Stimulated activated CD4-positive, alpha-beta T cell treated with anti-CD3 and anti-CD28 coated beads, Interleukin-15, amount 100 ng/mL, for 24 hours (primary cell): Measurements from ENCODE around the gene NLRP9.

Experiments
- DNase-seq: peaks from one replicate; pipeline ENCODE4 v3.0.0-alpha.2; 2020

The NLRP9 gene

GRCh38 chr19:55702131-55702627, 36.0 kb downstream of the NLRP9 start:
- peak; percentile 1 for DNase-seq

- peak; percentile 0 for DNase-seq
These were observed 37.4 kb downstream of the NLRP9 start for GRCh38 chr19:55700813-55701212.

- DNase-seq = no peak
These were observed 39.0 kb downstream of the NLRP9 start for GRCh38 chr19:55699221-55699620.

GRCh38 chr19:55698256-55698655, 39.9 kb downstream of the NLRP9 start:
- DNase-seq = no peak

GRCh38 chr19:55697698-55698097, 40.5 kb downstream of the NLRP9 start:
- no peak for DNase-seq

GRCh38 chr19:55697069-55697440, 41.1 kb downstream of the NLRP9 start:
- no peak for DNase-seq

- DNase-seq = no peak
These were observed 41.7 kb downstream of the NLRP9 start for GRCh38 chr19:55696301-55697068.

DNA sequence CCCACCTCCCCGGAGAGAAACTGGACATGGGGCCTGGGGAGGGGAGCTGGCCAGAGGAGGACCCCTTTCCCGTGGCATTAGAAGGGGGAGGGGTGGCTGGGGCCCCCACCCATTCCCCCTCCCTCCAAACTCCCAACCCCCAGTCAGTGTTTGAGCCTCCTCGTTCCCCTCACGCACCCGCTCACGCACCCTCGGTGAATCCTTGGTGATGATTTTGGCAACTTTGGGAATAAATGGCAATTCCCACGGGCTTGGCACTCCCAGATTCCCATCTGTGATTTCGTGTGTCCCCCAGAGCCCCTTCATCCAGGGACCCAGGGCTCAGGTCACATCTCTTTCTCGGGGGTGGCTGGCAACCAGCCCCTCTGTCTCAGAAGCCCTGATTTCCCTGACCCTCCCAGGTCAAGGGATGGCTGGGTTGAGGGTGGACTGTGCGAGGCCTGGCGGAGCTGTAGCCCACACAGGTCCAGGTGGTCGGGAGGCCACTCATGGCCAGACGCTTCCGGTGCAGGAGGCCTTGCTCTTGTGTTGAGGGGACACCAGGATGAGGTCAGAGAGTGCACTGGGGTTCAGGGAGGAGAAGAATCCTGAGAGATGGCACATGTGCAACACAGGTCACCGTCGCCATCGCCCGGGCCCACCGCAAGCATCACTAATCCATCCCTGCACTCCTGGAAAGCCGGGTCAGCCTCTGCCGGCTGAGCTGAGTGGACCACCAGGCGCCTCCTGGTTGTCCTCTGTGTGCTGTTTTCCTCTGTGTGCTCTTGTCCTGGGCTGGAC, 42.5 kb downstream of the NLRP9 start:
- DNase-seq = no peak

DNA sequence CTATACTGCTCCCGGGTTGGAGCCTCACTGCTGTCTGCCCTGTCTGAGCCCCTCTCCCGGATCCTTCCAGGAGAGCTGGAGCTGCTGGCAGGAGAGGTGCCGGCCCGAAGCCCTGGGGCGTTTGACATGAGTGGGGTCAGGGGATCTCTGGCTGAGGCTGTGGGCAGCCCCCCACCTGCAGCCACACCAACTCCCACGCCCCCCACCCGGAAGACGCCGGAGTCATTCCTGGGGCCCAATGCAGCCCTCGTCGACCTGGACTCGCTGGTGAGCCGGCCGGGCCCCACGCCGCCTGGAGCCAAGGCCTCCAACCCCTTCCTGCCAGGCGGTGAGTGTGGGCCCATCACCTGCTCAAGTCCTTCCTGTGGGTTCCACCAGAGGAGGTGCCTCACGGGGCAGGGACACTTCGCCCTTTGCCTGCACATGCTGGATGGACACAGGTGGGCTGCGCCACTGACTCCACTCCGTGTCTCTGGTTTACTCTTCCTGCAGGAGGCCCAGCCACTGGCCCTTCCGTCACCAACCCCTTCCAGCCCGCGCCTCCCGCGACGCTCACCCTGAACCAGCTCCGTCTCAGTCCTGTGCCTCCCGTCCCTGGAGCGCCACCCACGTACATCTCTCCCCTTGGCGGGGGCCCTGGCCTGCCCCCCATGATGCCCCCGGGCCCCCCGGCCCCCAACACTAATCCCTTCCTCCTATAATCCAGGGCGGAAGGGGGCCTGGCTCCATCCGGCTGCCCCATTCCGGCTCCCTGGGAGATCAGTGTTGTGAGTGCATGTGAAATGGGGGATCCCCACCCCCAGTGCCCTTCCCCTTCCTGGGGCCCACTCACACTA, 43.3 kb downstream of the NLRP9 start:
- DNase-seq = no peak

- DNase-seq = no peak
These were observed 44.0 kb downstream of the NLRP9 start for GRCh38 chr19:55694241-55694655.

DNA sequence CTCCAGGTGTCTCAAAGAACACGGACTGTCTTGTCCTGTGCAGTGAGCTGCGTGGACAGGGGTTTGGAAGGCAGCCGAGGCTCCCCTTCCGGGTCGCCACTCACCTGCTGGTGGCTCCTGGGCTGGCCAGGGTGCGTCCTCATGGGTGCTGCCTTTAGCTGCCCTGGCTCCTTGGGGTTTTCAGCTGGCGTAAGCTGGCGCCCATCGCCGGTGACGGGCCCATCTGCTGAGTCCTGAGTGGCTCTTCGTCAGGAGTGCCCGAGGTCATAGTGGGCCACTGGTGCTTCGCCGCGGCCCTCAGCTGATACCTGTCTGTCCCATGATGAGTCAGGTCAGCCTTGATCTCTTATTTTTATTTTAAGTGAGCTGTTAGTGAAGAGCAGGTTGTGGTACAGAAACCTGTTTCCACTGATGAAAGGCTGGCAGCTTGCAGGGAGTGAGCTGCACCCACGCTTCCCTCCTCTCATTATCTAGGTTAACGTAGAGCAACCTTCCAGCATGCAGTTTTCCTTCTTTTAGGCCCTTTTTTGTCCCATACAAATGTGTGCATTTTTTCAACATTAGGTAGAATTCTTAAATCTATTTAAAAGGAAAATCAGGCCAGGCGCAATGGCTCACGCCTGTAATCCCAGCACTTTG, 44.7 kb downstream of the NLRP9 start:
- no peak for DNase-seq

- no peak for DNase-seq
These were observed 45.5 kb downstream of the NLRP9 start for GRCh38 chr19:55692681-55693081.

- DNase-seq = no peak
These were observed 46.4 kb downstream of the NLRP9 start for GRCh38 chr19:55691561-55692481.

DNA sequence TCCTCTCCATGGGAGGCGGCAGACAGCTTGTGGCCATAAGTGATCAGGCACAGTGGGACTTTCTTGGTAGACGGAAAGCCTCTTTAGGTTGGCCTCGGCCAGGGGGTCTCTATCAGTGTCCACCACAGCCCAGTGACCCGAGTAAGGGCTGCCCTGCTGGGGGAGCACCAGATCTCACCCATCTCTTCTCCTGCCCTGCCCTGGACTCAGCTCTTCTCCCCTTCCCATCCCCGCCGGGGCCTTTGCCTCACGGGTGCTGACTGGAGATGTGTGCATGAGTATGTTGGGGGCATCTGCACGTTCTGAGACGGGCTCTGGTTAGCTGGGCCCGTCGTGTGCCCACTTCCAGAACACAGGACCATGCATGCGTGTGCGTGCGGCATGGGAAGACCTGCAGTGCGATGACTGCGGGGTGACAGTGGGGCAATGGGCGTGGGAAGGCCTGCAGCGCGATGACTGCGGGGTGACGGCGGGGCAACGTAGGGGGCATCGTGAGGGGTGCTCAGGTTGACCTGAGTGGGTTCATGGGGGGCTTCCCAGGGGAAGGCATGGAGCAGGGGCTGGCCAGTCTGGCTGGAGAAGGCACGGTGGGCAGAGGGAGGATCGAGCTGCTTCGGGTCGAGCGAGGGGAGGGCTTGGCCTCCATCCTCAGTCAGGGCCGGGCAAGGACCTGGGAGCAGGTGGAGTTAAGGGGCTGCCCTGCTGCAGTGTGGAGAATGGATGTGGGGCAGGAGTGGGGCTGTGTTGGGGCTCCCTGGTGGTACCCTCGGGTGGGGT, 47.2 kb downstream of the NLRP9 start:
- no peak for DNase-seq

DNA sequence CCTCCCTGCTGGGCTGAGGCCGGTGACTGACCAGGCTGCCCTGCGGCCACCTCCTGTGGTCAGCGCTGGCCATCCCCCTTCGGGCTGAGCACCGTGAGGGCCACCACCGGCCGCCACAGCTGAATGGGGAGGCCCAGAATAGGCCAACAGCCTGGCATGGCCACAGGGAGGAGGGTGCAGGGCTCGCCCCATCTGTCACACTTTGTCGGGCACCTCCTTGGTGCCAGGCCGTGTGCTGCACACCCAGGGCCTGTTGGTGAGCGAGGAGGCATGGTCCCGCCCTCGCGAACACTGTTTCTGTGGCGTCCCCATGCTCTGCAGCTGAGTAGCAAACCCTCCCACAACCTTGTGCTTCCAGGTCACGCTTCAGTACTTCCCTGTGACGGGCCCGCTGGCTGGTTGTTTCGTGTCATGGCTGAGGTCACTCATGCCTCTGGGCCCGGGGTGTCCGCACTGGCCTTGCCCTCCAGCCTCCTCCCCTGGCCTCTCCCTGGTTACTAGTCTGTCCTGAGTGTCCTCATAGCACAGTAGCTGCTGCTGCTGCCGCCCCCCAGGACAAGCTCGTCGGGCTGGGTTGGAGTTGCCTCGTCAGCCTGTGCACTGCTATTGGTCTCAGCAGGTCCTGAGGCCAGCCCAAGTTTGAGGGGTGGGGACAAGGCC, 48.0 kb downstream of the NLRP9 start:
- no peak for DNase-seq

DNA sequence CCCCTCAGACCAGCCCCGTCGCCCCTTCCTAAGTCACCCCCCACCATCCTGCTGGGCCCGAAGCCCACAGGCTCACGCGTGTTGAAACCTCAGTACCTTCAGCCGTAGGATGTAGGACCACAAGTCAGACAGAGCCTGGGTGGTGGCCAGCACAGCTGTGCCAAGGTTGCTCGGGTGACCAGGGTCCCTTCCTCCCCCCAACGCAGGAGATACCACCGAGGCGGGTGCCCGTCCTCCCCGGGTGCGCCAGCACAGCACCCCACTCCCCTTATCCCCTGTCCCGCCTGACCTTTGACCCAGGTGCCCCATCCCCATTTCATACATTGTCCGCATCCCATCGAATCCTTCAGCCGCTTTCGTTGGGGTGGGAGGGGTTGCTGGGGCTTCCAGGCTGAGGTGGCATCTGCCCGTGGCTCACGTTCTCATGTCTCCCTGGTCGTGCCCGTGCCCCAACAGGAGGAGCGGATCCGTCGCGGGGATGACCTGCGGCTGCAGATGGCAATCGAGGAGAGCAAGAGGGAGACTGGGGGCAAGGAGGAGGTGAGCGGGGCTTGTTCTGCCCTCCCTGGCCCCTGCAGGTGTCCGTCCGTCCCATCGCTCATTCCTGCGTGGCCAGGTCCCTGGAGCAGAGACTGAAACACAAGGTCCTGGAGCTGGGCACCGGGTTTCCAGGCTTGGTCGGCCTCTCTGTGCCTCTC, 48.6 kb downstream of the NLRP9 start:
- no peak for DNase-seq

DNA sequence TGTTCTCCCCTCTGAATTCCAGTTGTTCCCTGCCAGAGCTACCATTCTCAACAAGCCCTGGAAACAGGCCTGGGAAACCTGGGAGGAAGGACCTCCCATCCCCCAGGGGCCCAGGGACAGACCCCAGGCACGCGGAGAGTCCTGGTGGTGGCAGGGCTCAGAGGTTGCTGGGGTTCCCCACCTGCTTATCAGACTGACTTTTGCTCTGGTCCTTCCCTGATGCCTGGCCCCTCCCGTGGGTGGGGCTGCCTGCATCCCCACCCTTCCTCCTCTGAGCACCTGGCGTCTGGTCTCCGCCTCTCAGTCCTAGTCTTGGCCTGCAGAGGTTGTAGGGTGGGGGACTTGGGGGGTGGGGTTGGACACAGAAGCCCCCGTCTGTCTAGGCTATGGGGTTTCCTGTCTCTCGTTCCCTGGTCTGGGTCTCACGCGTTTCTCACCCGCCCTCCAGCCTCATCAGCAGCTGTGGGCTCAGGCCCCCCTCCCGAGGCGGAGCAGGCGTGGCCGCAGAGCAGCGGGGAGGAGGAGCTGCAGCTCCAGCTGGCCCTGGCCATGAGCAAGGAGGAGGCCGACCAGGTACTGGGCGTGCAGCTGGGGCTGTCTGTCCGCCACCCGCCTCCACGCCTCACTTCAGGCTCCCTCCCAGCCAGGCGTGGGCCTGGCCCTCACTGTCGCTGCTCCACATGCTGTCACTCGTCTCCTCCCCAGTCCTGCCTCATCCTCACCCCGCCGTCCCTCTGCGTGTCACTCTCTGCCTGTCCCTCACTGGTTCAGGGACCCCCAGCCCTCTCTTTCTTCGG, 49.6 kb downstream of the NLRP9 start:
- no peak for DNase-seq

DNA sequence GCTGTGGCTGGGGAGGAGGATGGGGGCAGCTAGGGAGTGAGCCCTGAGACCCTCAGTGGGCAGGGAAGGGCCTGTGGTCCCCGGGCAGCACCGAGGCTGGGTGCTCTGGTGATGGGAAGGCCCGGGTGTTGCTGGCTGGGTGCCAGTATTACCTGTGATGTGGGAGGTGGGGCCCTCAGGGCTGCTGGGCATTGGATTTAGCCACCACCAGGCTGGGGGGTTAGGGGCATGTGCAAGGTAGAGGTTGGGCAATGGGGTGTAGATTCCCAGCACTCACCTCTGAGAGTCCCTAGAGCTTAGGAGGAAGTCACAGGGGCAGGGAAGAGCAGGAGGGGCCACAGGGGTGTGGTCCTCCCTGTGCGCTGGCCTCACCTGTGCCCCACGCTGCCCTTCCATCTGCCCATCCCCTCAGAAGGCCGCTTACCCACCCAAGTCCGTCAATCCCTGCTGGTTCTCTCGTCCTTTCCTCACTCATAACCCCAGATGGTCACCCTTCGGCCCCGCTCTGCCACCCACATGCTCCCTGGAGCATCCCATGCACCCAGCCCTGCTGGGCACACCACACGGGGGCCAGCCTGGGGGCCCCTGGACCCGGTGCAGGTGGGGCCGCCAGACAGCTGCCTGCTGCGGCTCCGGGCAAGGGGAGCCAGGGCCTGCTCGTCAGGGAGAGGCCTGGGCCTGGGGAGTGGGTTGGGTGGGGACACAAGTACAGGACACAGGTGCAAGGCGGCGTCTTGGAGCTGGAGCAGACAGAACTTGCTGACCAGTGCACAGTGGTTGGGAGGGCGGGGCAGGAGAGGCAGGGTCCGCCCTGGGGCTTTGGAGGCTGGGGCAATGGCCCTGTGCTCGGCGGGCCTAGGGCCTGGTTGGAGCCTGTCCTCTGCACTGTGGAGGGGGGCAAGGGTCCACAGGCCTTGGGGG, 50.7 kb downstream of the NLRP9 start:
- DNase-seq = no peak
